ENCODE results near the gene IMPG1.

Gene IMPG1

DNA sequence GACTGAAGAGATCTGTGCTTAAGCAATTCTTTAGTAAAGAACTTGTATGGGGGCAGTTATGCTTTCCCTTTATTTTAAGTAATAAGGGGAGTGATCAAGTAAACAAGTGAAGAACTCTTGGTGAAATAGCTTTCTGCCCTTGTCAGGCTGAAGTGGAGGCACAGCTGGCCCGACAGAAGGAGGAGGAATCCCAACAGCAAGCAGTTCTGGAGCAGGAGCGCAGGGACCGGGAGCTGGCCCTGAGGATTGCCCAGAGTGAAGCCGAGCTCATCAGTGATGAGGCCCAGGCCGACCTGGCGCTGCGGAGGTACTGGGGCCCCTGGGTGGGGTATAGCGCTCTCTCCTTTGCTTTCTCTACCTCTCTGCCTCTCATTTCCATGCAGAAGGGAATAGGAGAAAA lies 180.1 kb downstream of the IMPG1 start:
- DNase-seq (ENCODE audit: low read depth in 2 of 2), result no peak

DNA sequence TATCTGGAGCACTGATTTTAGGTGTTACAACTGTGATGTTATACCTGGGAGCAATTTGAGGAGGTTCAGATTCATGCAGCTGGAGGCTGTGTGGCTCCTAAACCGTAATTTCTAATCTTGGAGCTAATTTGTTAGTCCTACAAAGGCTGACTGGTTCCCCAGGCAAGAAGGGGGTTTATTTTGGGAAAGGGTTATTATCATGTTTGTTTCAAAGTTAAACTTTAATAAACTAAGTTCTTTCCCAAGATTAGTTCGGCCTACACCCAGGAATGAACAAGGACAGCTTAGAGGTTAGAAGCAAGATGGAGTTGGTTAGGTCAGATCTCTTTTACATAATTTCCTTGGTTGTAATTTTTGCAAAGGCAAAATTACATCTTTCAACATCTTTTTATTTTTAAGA lies 187.6 kb downstream of the IMPG1 start:
- DNase-seq (ENCODE audit: low read depth in 2 of 2), result no peak

DNA sequence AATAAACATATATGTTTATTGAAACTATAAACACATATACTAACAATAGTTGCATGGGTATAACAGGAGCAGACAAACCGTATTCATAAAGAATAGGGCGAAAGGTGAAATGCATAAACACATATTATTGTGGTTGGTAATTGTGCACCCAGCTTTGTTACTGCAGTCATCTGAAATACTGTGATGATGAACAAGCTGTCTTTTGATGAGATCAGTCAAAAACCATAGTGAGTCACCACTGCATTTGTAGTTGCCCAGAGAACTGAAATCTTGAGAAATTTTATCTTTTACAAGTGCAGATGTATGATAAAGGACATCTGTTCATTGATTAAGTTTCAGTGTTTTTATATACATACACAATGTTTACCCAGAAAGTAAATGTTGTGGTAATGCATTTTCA lies 189.7 kb downstream of the IMPG1 start:
- no peak for DNase-seq (ENCODE audit: low read depth in 2 of 2)

DNA sequence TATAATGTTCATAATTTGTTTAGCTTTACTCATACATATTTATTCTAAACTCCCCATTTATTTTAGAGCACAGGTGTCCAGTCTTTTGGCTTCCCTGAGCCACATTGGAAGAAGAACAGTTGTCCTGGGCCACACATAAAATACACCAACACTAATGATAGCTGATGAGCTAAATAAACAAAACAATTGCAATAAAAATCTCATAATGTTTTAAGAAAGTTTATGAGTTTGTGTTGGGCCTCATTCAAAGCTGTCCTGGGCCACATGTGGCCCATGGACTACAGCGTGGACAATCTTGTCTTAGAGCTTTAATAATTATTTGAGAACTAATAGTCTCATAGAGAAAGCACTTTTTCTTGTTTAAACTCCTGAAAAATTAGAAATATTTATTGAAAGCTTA lies 192.2 kb downstream of the IMPG1 start:
- DNase-seq (ENCODE audit: low read depth in 2 of 2), result no peak

DNA sequence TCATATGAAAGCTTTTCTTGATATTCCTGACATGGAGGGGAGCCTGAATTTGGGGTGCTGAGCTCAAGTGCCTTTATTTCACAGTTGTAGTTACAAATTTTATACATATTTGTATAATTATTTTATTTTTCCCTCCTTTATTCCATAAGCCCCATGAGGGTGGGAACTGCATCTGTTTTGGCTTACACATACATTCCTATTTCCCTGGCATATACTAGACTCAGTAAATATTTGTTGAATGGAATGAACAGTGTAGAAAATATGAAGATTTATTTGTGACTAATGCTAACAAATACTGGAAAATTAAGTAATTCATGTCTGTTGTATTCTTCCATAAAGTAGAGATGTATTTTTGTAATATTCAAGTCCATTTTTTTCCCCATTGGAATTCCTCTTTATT lies 196.3 kb downstream of the IMPG1 start:
- DNase-seq (ENCODE audit: low read depth in 2 of 2), result no peak

DNA sequence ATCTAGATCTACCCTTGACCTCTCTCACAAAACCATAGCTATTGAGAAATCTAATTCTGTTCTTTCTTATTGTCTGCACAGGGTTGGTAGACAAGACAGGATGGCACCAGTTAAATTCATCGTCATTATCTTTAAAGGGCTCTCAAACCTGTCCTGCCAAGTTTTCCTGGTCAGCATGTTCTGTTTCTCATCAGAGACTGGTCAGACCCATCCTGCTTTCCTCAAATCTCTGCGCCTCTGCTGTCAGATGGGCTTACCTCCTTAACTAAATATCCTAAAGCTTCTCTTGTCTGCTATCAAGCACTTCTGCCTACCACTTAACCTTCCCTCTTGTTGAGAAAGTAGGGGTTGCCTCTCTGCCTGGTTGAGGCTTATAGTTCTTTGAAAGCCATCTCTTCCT lies 198.2 kb downstream of the IMPG1 start:
- no peak for DNase-seq (ENCODE audit: low read depth in 2 of 2)
